ENCODE data around the gene RSRC1.

- no peak for TF ChIP-seq ZFP3 (CRISPR knock-in tag; IDR thresholded peaks at IDR 0.05)
- no peak for TF ChIP-seq GLIS3 (CRISPR knock-in tag; IDR thresholded peaks at IDR 0.05)
- no peak for TF ChIP-seq POU6F1 (CRISPR knock-in tag; IDR thresholded peaks at IDR 0.05; ENCODE audit: borderline replicate concordance, low read depth)
- TF ChIP-seq PATZ1 (CRISPR knock-in tag; IDR thresholded peaks at IDR 0.05; ENCODE audit: borderline replicate concordance): no peak
Observed at GRCh38 chr3:158483701-158484235, 373.9 kb downstream of the RSRC1 start.

All from SK-N-SH treated with all-trans-retinoic acid at 6 μM for 48 hours (cell line).